CD4-positive, alpha-beta memory T cell (primary cell): ENCODE measurements around the gene HOXA2. TPM values are rescaled to one million over a fixed set of nuclear protein-coding genes. Genes with fewer than 3 reads are reported as not detected.

Experiments used
- CTCF ChIA-PET: fragments of 350-600 bp; sonication (Branson Sonifier 250); formaldehyde crosslinking; loops from one replicate; lab custom pipeline; 2021; ENCODE audit warnings: inconsistent platforms; ENCODE audit not compliant: partially characterized antibody; lab: Charles Lee
- POLR2A ChIA-PET: fragments of 350-600 bp; sonication (Branson Sonifier 250); formaldehyde crosslinking; loops from one replicate; lab custom pipeline; 2021; ENCODE audit not compliant: partially characterized antibody; lab: Charles Lee
- DNase-seq, 5 donors: peaks; one replicate each; pipeline versions ENCODE4 v3.0.0 to v3.0.0-alpha.2; 2020 to 2022; ENCODE audit warnings: mixed read lengths in 1 of 5
- H3K27ac ChIP-seq: one replicate; pipeline ENCODE4 v1.7.0; 2013; ENCODE audit warnings: low read depth, low read length
- H3K27me3 ChIP-seq: 2 replicates; pipeline ENCODE4 v1.7.0; 2013; ENCODE audit warnings: mild to moderate bottlenecking, low read length, moderate library complexity; ENCODE audit not compliant: insufficient read depth
- H3K36me3 ChIP-seq: 2 replicates; pipeline ENCODE4 v1.7.0; 2013; ENCODE audit warnings: mild to moderate bottlenecking, low read length, moderate library complexity; ENCODE audit not compliant: insufficient read depth
- H3K4me1 ChIP-seq: 2 replicates; pipeline ENCODE4 v1.7.0; 2013; ENCODE audit warnings: mild to moderate bottlenecking, low read length, moderate library complexity; ENCODE audit not compliant: insufficient read depth
- H3K4me3 ChIP-seq, 2 donors: one replicate each; pipeline ENCODE4 v1.7.0; 2013; ENCODE audit warnings: low read length in 2 of 2, mild to moderate bottlenecking in 1 of 2
- H3K9me3 ChIP-seq, 2 donors: one replicate each; pipeline ENCODE4 v1.7.0; 2013; ENCODE audit warnings: low read length in 2 of 2, control low read depth in 1 of 2; ENCODE audit not compliant: control insufficient read depth in 1 of 2
- H3K27ac Mint-ChIP-seq, 7 donors: one replicate each; pipeline ENCODE4 v1.8.0; 2020 to 2021; ENCODE audit warnings: mixed read lengths in 7 of 7, mild to moderate bottlenecking in 6 of 7, inconsistent platforms in 3 of 7, moderate library complexity in 3 of 7
- H3K27me3 Mint-ChIP-seq, 2 donors: one replicate each; pipeline ENCODE4 v1.8.0; 2020 to 2021; ENCODE audit warnings: mixed read lengths in 2 of 2
- H3K36me3 Mint-ChIP-seq, 2 donors: one replicate each; pipeline ENCODE4 v1.8.0; 2020 to 2021; ENCODE audit warnings: mixed read lengths in 2 of 2, inconsistent platforms in 1 of 2, mild to moderate bottlenecking in 1 of 2
- H3K4me1 Mint-ChIP-seq, 4 donors: one replicate each; pipeline ENCODE4 v1.8.0; 2020 to 2021; ENCODE audit warnings: mixed read lengths in 4 of 4, mild to moderate bottlenecking in 1 of 4
- H3K4me3 Mint-ChIP-seq, 8 donors: one replicate each; pipeline ENCODE4 v1.8.0; 2020 to 2021; ENCODE audit warnings: mixed read lengths in 8 of 8, mild to moderate bottlenecking in 7 of 8, moderate library complexity in 6 of 8, inconsistent platforms in 3 of 8
- H3K9me3 Mint-ChIP-seq, 8 donors: one replicate each; pipeline ENCODE4 v1.8.0; 2020 to 2021; ENCODE audit warnings: mixed read lengths in 8 of 8, mild to moderate bottlenecking in 5 of 8, inconsistent platforms in 3 of 8, moderate library complexity in 1 of 8
- intact Hi-C: fragments of 100-400 bp; cut with micrococcal nuclease; formaldehyde crosslinking; loops from one replicate; pipeline ENCODE4 v1.15.1; 2023
- polyA plus RNA-seq, 2 donors: library from polyadenylated mRNA; unstranded; fragments of 300-500 nt; fragmentation: Illumina TruSeq; gene quantifications; one replicate each; pipeline ENCODE4 v1.2.3, GENCODE V29; 2021
- total RNA-seq, 2 experiments: library from RNA; stranded (reverse); gene quantifications; one replicate each; pipeline ENCODE4 v1.2.3, GENCODE V29; 2021

The HOXA2 gene
- total and polyA plus RNA-seq, 4 experiments from 2014 or later: not detected

GRCh38 chr7:27132214-27132613 is 29.7 kb upstream of the HOXA2 start:
- Histone ChIP-seq H3K27me3 (peaks cover 11% of the 10 kb centered on the region), H3K27ac (no peak overlapping the region), H3K36me3 (no peaks in the 10 kb centered on the region), H3K4me1 (peaks cover 6% of the 10 kb centered on the region), H3K4me3 (no peak overlapping the region), H3K9me3 (no peaks in the 10 kb centered on the region)
- Mint-ChIP-seq H3K9me3 (no peaks in the 10 kb centered on the region), H3K36me3 (no peaks in the 10 kb centered on the region), H3K27ac (no peak overlapping the region), H3K4me1 (no peaks in the 10 kb centered on the region), H3K4me3 (no peak overlapping the region), H3K27me3 (peaks cover 38 to 48% of the 10 kb centered on the region in 2 donors)
- DNase-seq: no peak
- ChIA-PET CTCF (no interaction called here), POLR2A (no interaction called here)
- intact Hi-C loops: no loop called here

- Histone ChIP-seq H3K4me3 (peak overlapping the region in 1 of 2 donors; percentile 49), H3K36me3 (no peaks in the 10 kb centered on the region), H3K27ac (no peak overlapping the region), H3K4me1 (peaks cover 6% of the 10 kb centered on the region), H3K9me3 (no peaks in the 10 kb centered on the region), H3K27me3 (peaks cover 3% of the 10 kb centered on the region)
- intact Hi-C loops: no loop called here
- Mint-ChIP-seq H3K4me1 (no peaks in the 10 kb centered on the region), H3K27ac (peak overlapping the region in 1 of 7 donors; percentile 69), H3K4me3 (peak overlapping the region; percentile 20 to 86 (median 76)), H3K9me3 (no peaks in the 10 kb centered on the region), H3K36me3 (no peaks in the 10 kb centered on the region), H3K27me3 (peaks cover 39 to 51% of the 10 kb centered on the region in 2 donors)
- CTCF ChIA-PET: no interaction called here
- DNase-seq: no peak
- POLR2A ChIA-PET: interaction anchor here (0.7 to 1.9 kb wide), 5 partner anchors 19 to 268 kb away, joined by 3 to 6 read pairs (median 3); no protein-coding TSS in a partner anchor
Measured at GRCh38 chr7:27131390-27131819, 28.9 kb upstream of the HOXA2 start.

GRCh38 chr7:27130540-27131389 is 28.3 kb upstream of the HOXA2 start, which contains the start of gene HOXA4:
HOXA4 (minus strand) TSS chr7:27130757; CDS start chr7:27130733, 24 bp downstream.
- POLR2A ChIA-PET: interaction anchor here (0.7 to 1.9 kb wide), 5 partner anchors 20 to 268 kb away, joined by 3 to 6 read pairs (median 3); no protein-coding TSS in a partner anchor
- CTCF ChIA-PET: no interaction called here
- Histone ChIP-seq H3K4me1 (peaks cover 6% of the 10 kb centered on the region), H3K9me3 (no peaks in the 10 kb centered on the region), H3K4me3 (peak within 1 kb of the TSS; percentile 49), H3K27ac (peak within 1 kb of the TSS; percentile 23), H3K36me3 (no peaks in the 10 kb centered on the region), H3K27me3 (peaks cover 6% of the 10 kb centered on the region)
- Mint-ChIP-seq H3K36me3 (no peaks in the 10 kb centered on the region), H3K27ac (peak within 1 kb of the TSS in 3 of 7 donors; percentile 29 to 69 (median 31)), H3K27me3 (peaks cover 40 to 48% of the 10 kb centered on the region in 2 donors), H3K9me3 (no peaks in the 10 kb centered on the region), H3K4me3 (peak within 1 kb of the TSS; percentile 20 to 86 (median 77)), H3K4me1 (no peaks in the 10 kb centered on the region)
- intact Hi-C loops: no loop called here
- peak; percentile 48 to 84 (median 78) for DNase-seq

- H3K9me3 ChIP-seq: no peaks in the 10 kb centered on the region
- intact Hi-C loops: no loop called here
- H3K4me1 ChIP-seq: peaks cover 6% of the 10 kb centered on the region
- ChIA-PET POLR2A (interaction anchor here (1.7 to 1.9 kb wide), 2 partner anchors 33 to 267 kb away, joined by 5 to 6 read pairs; no protein-coding TSS in a partner anchor), CTCF (no interaction called here)
- H3K27me3 ChIP-seq: peaks cover 7% of the 10 kb centered on the region
- H3K36me3 Mint-ChIP-seq: no peaks in the 10 kb centered on the region
- H3K36me3 ChIP-seq: no peaks in the 10 kb centered on the region
- no peak overlapping the region for H3K27ac Mint-ChIP-seq
- H3K4me3 Mint-ChIP-seq: peak overlapping the region in 7 of 8 donors; percentile 31 to 65 (median 49)
- H3K9me3 Mint-ChIP-seq: no peaks in the 10 kb centered on the region
- peak in 1 of 5 donors; percentile 28 for DNase-seq
- no peaks in the 10 kb centered on the region for H3K4me1 Mint-ChIP-seq
- no peak overlapping the region for H3K27ac ChIP-seq
- H3K4me3 ChIP-seq: peak overlapping the region in 1 of 2 donors; percentile 49
- H3K27me3 Mint-ChIP-seq: peaks cover 34 to 48% of the 10 kb centered on the region in 2 donors
Measured at GRCh38 chr7:27129729-27130539, 27.5 kb upstream of the HOXA2 start.

GRCh38 chr7:27128776-27129728 is 26.6 kb upstream of the HOXA2 start:
- no peaks in the 10 kb centered on the region for H3K9me3 ChIP-seq
- intact Hi-C loops: no loop called here
- H3K4me3 ChIP-seq: no peak overlapping the region
- peak overlapping the region in 6 of 8 donors; percentile 31 to 65 (median 52) for H3K4me3 Mint-ChIP-seq
- H3K9me3 Mint-ChIP-seq: no peaks in the 10 kb centered on the region
- peak overlapping the region in 2 of 7 donors; percentile 16 to 31 for H3K27ac Mint-ChIP-seq
- H3K27me3 ChIP-seq: peaks cover 7% of the 10 kb centered on the region
- ChIA-PET CTCF (interaction anchor here (1.1 to 1.4 kb wide), 3 partner anchors 21 to 34 kb away, joined by 3 to 4 read pairs (median 3); no protein-coding TSS in a partner anchor), POLR2A (no interaction called here)
- H3K36me3 ChIP-seq: no peaks in the 10 kb centered on the region
- H3K27me3 Mint-ChIP-seq: peaks cover 35 to 45% of the 10 kb centered on the region in 2 donors
- peaks cover 6% of the 10 kb centered on the region for H3K4me1 ChIP-seq
- H3K27ac ChIP-seq: no peak overlapping the region
- no peaks in the 10 kb centered on the region for H3K4me1 Mint-ChIP-seq
- no peak for DNase-seq
- no peaks in the 10 kb centered on the region for H3K36me3 Mint-ChIP-seq

- ChIA-PET CTCF (interaction anchor here (1.1 to 1.4 kb wide), 3 partner anchors 22 to 35 kb away, joined by 3 to 4 read pairs (median 3); no protein-coding TSS in a partner anchor), POLR2A (no interaction called here)
- intact Hi-C loops: no loop called here
- H3K4me3 Mint-ChIP-seq: no peak overlapping the region
- no peaks in the 10 kb centered on the region for H3K4me1 Mint-ChIP-seq
- no peaks in the 10 kb centered on the region for H3K9me3 ChIP-seq
- peaks cover 30 to 36% of the 10 kb centered on the region in 2 donors for H3K27me3 Mint-ChIP-seq
- H3K36me3 ChIP-seq: no peaks in the 10 kb centered on the region
- H3K4me3 ChIP-seq: no peak overlapping the region
- H3K27me3 ChIP-seq: peaks cover 7% of the 10 kb centered on the region
- no peaks in the 10 kb centered on the region for H3K9me3 Mint-ChIP-seq
- peaks cover 6% of the 10 kb centered on the region for H3K4me1 ChIP-seq
- no peak overlapping the region for H3K27ac Mint-ChIP-seq
- no peak for DNase-seq
- no peaks in the 10 kb centered on the region for H3K36me3 Mint-ChIP-seq
- H3K27ac ChIP-seq: no peak overlapping the region
Measured at GRCh38 chr7:27128034-27128433, 25.6 kb upstream of the HOXA2 start.
